Gastrocnemius medialis (tissue), 4 donors: ENCODE measurements around the gene TBX2. TPM values are rescaled to one million over a fixed set of nuclear protein-coding genes. Genes with fewer than 3 reads are reported as not detected.

ENCODE experiments used
- ATAC-seq, 2 donors: fragments of 150-250 bp; one replicate each; pipeline ENCODE4 v1.9.1; 2016
- DNase-seq, 2 donors: peaks; one replicate each; pipeline ENCODE4 v3.0.0-alpha.2; 2019
- H3K27ac ChIP-seq, 4 donors: fragments of 200-600 bp; sonication (generic); 1 replicate in 1 of 4; 2 replicates in 3 of 4; pipeline ENCODE4 v1.5.1; 2016 to 2018; ENCODE audit warnings: mild to moderate bottlenecking in 2 of 4, moderate library complexity in 1 of 4
- H3K27me3 ChIP-seq, 3 donors: fragments of 200-600 bp; sonication (generic) in 2 of 3; 1 replicate in 1 of 3; 2 replicates in 2 of 3; pipeline versions ENCODE4 v1.5.1 to v1.6.0; 2016 to 2019; ENCODE audit warnings: mild to moderate bottlenecking in 1 of 3, moderate library complexity in 1 of 3
- H3K36me3 ChIP-seq, 2 donors: fragments of 200-600 bp; sonication (generic) in 1 of 2; one replicate each; pipeline ENCODE4 v1.5.1; 2017 to 2018
- H3K4me1 ChIP-seq, 2 donors: fragments of 200-600 bp; sonication (generic) in 1 of 2; one replicate each; pipeline ENCODE4 v1.5.1; 2016 to 2017; ENCODE audit warnings: mild to moderate bottlenecking in 2 of 2
- H3K4me3 ChIP-seq, 4 donors: fragments of 200-600 bp; sonication (generic) in 3 of 4; 1 replicate in 1 of 4; 2 replicates in 3 of 4; pipeline ENCODE4 v1.5.1; 2016 to 2019; ENCODE audit warnings: mild to moderate bottlenecking in 2 of 4
- H3K9me3 ChIP-seq, 3 donors: fragments of 200-600 bp; sonication (generic) in 2 of 3; 1 replicate in 1 of 3; 2 replicates in 2 of 3; pipeline ENCODE4 v1.5.1; 2016 to 2019
- CTCF ChIP-seq, 5 experiments: fragments of 450-650 bp in 3 of 5; fragments of 200-600 bp in 2 of 5; sonication (generic) in 2 of 5; IDR thresholded peaks in 4 of 5; conservative IDR thresholded peaks in 1 of 5; 1 replicate in 4 of 5; 2 replicates in 1 of 5; pipeline ENCODE4 v1.5.1; 2016 to 2019; ENCODE audit warnings: antibody characterized with exemption in 5 of 5, mild to moderate bottlenecking in 3 of 5, moderate library complexity in 3 of 5
- POLR2A ChIP-seq, 2 donors: fragments of 450-650 bp; IDR thresholded peaks; one replicate each; pipeline ENCODE4 v1.6.1; 2017; ENCODE audit warnings: antibody characterized with exemption in 2 of 2, mild to moderate bottlenecking in 2 of 2, moderate library complexity in 2 of 2
- in situ Hi-C, 4 donors: fragments of 200-750 bp; cut with MboI; loops; one replicate each; pipeline versions ENCODE4 v1.15.0 to v1.8.0; 2017; ENCODE audit warnings: low sequenced_read_pairs in 4 of 4
- intact Hi-C: fragments of 100-400 bp; cut with DNase I; formaldehyde crosslinking; loops from one replicate; pipeline ENCODE4 v1.15.1; 2023; ENCODE audit warnings: low total_unique reads
- total RNA-seq, 4 donors: library from RNA; depleted of rRNA; stranded (reverse); fragments of >200 nt; gene quantifications; one replicate each; pipeline versions ENCODE4 v1.1.0 to v1.2.3, GENCODE V29; 2016

Gene TBX2
- total RNA-seq, 4 donors from 2014 or later = 4.2 to 10.4 (median 6.4) TPM

- H3K36me3 ChIP-seq = no peaks in the 10 kb centered on the region
- H3K9me3 ChIP-seq = no peaks in the 10 kb centered on the region
- no peak for TF ChIP-seq POLR2A (IDR thresholded peaks at IDR 0.05)
- no peak for TF ChIP-seq CTCF (IDR thresholded peaks at IDR 0.05 in 4 of 5, conservative IDR thresholded peaks at IDR 0.05 in 1 of 5)
- H3K4me1 ChIP-seq = peaks cover 4 to 6% of the 10 kb centered on the region in 2 donors
- in situ Hi-C loops = loop anchor here (25.0 kb wide), 4 partner anchors 375 to 675 kb away; no protein-coding TSS in a partner anchor
- no peak for DNase-seq
- ATAC-seq = no peak
- H3K4me3 ChIP-seq = no peak overlapping the region
- H3K27me3 ChIP-seq = no peaks in the 10 kb centered on the region
- H3K27ac ChIP-seq = no peak overlapping the region
- intact Hi-C loops = no loop called here
Measured at GRCh38 chr17:61387011-61387410, 12.6 kb upstream of the TBX2 start.

GRCh38 chr17:61387511-61388305, 11.9 kb upstream of the TBX2 start:
- ATAC-seq (no peak), DNase-seq (no peak)
- in situ Hi-C loops = loop anchor here (25.0 kb wide), 4 partner anchors 375 to 675 kb away; no protein-coding TSS in a partner anchor
- Histone ChIP-seq H3K4me3 (no peak overlapping the region), H3K27me3 (no peaks in the 10 kb centered on the region), H3K4me1 (peaks cover 4 to 6% of the 10 kb centered on the region in 2 donors), H3K36me3 (no peaks in the 10 kb centered on the region), H3K27ac (no peak overlapping the region), H3K9me3 (no peaks in the 10 kb centered on the region)
- intact Hi-C loops = no loop called here
- TF ChIP-seq CTCF (IDR thresholded peaks at IDR 0.05 in 4 of 5, conservative IDR thresholded peaks at IDR 0.05 in 1 of 5) (no peak), POLR2A (IDR thresholded peaks at IDR 0.05) (no peak)

- Histone ChIP-seq H3K4me3 (no peak overlapping the region), H3K9me3 (no peaks in the 10 kb centered on the region), H3K27ac (no peak overlapping the region), H3K4me1 (peaks cover 1 to 4% of the 10 kb centered on the region in 2 donors), H3K36me3 (no peaks in the 10 kb centered on the region), H3K27me3 (no peaks in the 10 kb centered on the region)
- TF ChIP-seq CTCF (IDR thresholded peaks at IDR 0.05 in 4 of 5, conservative IDR thresholded peaks at IDR 0.05 in 1 of 5) (no peak), POLR2A (IDR thresholded peaks at IDR 0.05) (no peak)
- ATAC-seq (no peak), DNase-seq (no peak)
- in situ Hi-C loops (loop anchor here (25.0 kb wide), 4 partner anchors 376 to 676 kb away; no protein-coding TSS in a partner anchor), intact Hi-C loops (no loop called here)
Measured at GRCh38 chr17:61388561-61389356, 10.9 kb upstream of the TBX2 start.

- no peak for DNase-seq
- Histone ChIP-seq H3K4me1 (peaks cover 0 to 4% of the 10 kb centered on the region in 2 donors), H3K27ac (peak overlapping the region in 3 of 4 donors; percentile 8 to 48 (median 22)), H3K4me3 (no peak overlapping the region), H3K27me3 (no peaks in the 10 kb centered on the region), H3K36me3 (no peaks in the 10 kb centered on the region), H3K9me3 (no peaks in the 10 kb centered on the region)
- TF ChIP-seq POLR2A (IDR thresholded peaks at IDR 0.05) = no peak
- TF ChIP-seq CTCF (IDR thresholded peaks at IDR 0.05 in 4 of 5, conservative IDR thresholded peaks at IDR 0.05 in 1 of 5) = peak; percentile 47 to 85 (median 75)
- no peak for ATAC-seq
- intact Hi-C loops = loop anchor here (5.0 to 10.0 kb wide), 3 partner anchors 133 to 388 kb away; no protein-coding TSS in a partner anchor
- in situ Hi-C loops = loop anchor here (10.0 to 25.0 kb wide), 5 partner anchors 378 to 678 kb away; no protein-coding TSS in a partner anchor
Measured at GRCh38 chr17:61389670-61390478, 9.8 kb upstream of the TBX2 start.
